Effector CD4-positive, alpha-beta T cell (primary cell): ENCODE data around the gene KPNA1.

ENCODE experiments used
- DNase-seq: peaks from one replicate; pipeline ENCODE4 v3.0.0-alpha.2; 2020

KPNA1 gene

GRCh38 chr3:122377975-122378374, 136.8 kb downstream of the KPNA1 start:
- DNase-seq: no peak

- no peak for DNase-seq
Measured at GRCh38 chr3:122374034-122374433, 140.7 kb downstream of the KPNA1 start.
